ENCODE results near the gene UBE2Q1. TPM values are rescaled to one million over a fixed set of nuclear protein-coding genes. Genes with fewer than 3 reads are reported as not detected.
"Not testable (repeated sequence)": the region's sequence is repeated elsewhere in the genome, so short reads cannot be mapped to it uniquely, and the experiment has no call there.

Gene UBE2Q1
- total RNA-seq, 1 donor from 2014 or later = 68.7 TPM

GRCh38 chr1:154556422-154556821 is 2.0 kb downstream of the UBE2Q1 start:
- no peak for ATAC-seq
- peak; percentile 50 for DNase-seq
- intact Hi-C loops (cut with micrococcal nuclease) = no loop called here

GRCh38 chr1:154553056-154554030 is 5.1 kb downstream of the UBE2Q1 start:
- intact Hi-C loops (cut with micrococcal nuclease) = no loop called here
- ATAC-seq = no peak
- DNase-seq = no peak

- DNase-seq (no peak), ATAC-seq (no peak)
- intact Hi-C loops (cut with micrococcal nuclease) = no loop called here
Measured at GRCh38 chr1:154552036-154552435, 6.4 kb downstream of the UBE2Q1 start.

- ATAC-seq (no peak), DNase-seq (no peak)
- intact Hi-C loops (cut with micrococcal nuclease) = no loop called here
Measured at GRCh38 chr1:154551474-154551873, 7.0 kb downstream of the UBE2Q1 start.

GRCh38 chr1:154550657-154551056 is 7.8 kb downstream of the UBE2Q1 start:
- intact Hi-C loops (cut with micrococcal nuclease) = no loop called here
- DNase-seq = no peak
- ATAC-seq = no peak

GRCh38 chr1:154550070-154550469 is 8.4 kb downstream of the UBE2Q1 start:
- DNase-seq (no peak), ATAC-seq (no peak)
- intact Hi-C loops (cut with micrococcal nuclease) = no loop called here

- no peak for ATAC-seq
Measured at GRCh38 chr1:154549202-154549770, 9.2 kb downstream of the UBE2Q1 start.

GRCh38 chr1:154548028-154548427 is 10.4 kb downstream of the UBE2Q1 start:
- ATAC-seq = peak; percentile 84
- intact Hi-C loops (cut with micrococcal nuclease) = loop anchor here (5.0 kb wide), 1 partner anchor 66 kb away; no protein-coding TSS in a partner anchor
- DNase-seq = peak; percentile 69

More at GRCh38 chr1:154549202-154549770, 9.2 kb downstream of the UBE2Q1 start:
- DNase-seq = no peak
- intact Hi-C loops (cut with micrococcal nuclease) = loop anchor here (5.0 kb wide), 1 partner anchor 67 kb away; no protein-coding TSS in a partner anchor

- DNase-seq (no peak), ATAC-seq (no peak)
- intact Hi-C loops (cut with micrococcal nuclease) = loop anchor here (5.0 kb wide), 1 partner anchor 65 kb away; no protein-coding TSS in a partner anchor
Measured at GRCh38 chr1:154547105-154547732, 11.2 kb downstream of the UBE2Q1 start.

GRCh38 chr1:154546264-154547063 is 12.0 kb downstream of the UBE2Q1 start:
- ATAC-seq = peak; percentile 75
- peak; percentile 65 for DNase-seq
- intact Hi-C loops (cut with micrococcal nuclease) = loop anchor here (5.0 kb wide), 1 partner anchor 64 kb away; no protein-coding TSS in a partner anchor

GRCh38 chr1:154541231-154541630 is 17.2 kb downstream of the UBE2Q1 start:
- intact Hi-C loops (cut with micrococcal nuclease) = no loop called here

GRCh38 chr1:154539486-154540483 is 18.7 kb downstream of the UBE2Q1 start:
- intact Hi-C loops (cut with micrococcal nuclease) = no loop called here
- no peak for DNase-seq
- ATAC-seq = no peak

More at GRCh38 chr1:154541231-154541630, 17.2 kb downstream of the UBE2Q1 start:
- DNase-seq (no peak), ATAC-seq (no peak)

- DNase-seq (no peak), ATAC-seq (no peak)
- intact Hi-C loops (cut with micrococcal nuclease) = no loop called here
Measured at GRCh38 chr1:154536570-154536969, 21.9 kb downstream of the UBE2Q1 start.

- DNase-seq = no peak
- peak; percentile 29 for ATAC-seq
- intact Hi-C loops (cut with micrococcal nuclease) = no loop called here
Measured at GRCh38 chr1:154533952-154534844, 24.3 kb downstream of the UBE2Q1 start.

GRCh38 chr1:154531950-154532349 is 26.5 kb downstream of the UBE2Q1 start:
- ATAC-seq; DNase-seq; intact Hi-C loops (cut with micrococcal nuclease): not testable (repeated sequence)

- ATAC-seq (no peak), DNase-seq (no peak)
- intact Hi-C loops (cut with micrococcal nuclease) = no loop called here
Measured at GRCh38 chr1:154529308-154529707, 29.2 kb downstream of the UBE2Q1 start.

GRCh38 chr1:154527192-154527591 is 31.3 kb downstream of the UBE2Q1 start:
- DNase-seq (no peak), ATAC-seq (no peak)
- intact Hi-C loops (cut with micrococcal nuclease) = no loop called here
